Measurements from ENCODE around the gene RIC8B.

RIC8B gene

GRCh38 chr12:106854723-106855122 is 80.2 kb downstream of the RIC8B start:
- ATAC-seq (replicated peaks) (no peak), DNase-seq (no peak)
- H3K4me3 Mint-ChIP-seq = no peak overlapping the region
- peaks cover 4 to 10% of the 10 kb centered on the region in 2 donors for H3K36me3 Mint-ChIP-seq
- peaks cover 2 to 24% of the 10 kb centered on the region in 2 donors for H3K27me3 Mint-ChIP-seq
- H3K9me3 Mint-ChIP-seq = peaks cover 0 to 1% of the 10 kb centered on the region in 2 donors
- H3K27ac Mint-ChIP-seq = no peak overlapping the region
- H3K4me1 Mint-ChIP-seq = peaks cover 0 to 5% of the 10 kb centered on the region in 2 donors

DNA sequence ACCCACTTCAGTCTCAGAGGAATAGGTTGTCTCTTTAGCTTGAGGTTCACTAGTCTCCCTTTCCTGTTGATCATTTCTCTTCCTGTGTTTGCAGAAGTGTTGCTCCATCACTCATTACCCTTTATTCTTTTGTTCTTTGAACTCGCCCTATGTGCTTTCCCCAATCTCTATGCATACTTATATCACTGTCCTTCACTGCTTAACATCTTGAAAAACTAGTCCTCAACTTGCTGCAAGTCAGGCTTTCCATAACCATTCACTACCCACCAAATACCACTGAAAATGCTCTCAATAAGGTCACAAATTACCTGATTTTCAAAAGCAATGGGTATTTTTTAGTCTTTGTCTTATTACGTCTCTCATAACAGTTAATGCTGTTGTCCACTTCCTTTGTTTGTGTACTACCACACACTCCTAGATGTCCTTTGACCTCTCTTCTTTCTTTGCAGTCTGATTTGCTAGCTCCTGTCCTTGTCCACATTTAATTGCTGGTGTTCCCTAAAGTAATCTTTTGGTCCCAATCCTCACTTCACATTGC is 80.8 kb downstream of the RIC8B start:
- H3K4me1 Mint-ChIP-seq = peaks cover 0 to 5% of the 10 kb centered on the region in 2 donors
- no peak for ATAC-seq (replicated peaks)
- no peaks in the 10 kb centered on the region for H3K9me3 Mint-ChIP-seq
- H3K4me3 Mint-ChIP-seq = no peak overlapping the region
- H3K36me3 Mint-ChIP-seq = peaks cover 5 to 12% of the 10 kb centered on the region in 2 donors
- DNase-seq = no peak
- peaks cover 8 to 25% of the 10 kb centered on the region in 2 donors for H3K27me3 Mint-ChIP-seq
- H3K27ac Mint-ChIP-seq = no peak overlapping the region

- H3K4me1 Mint-ChIP-seq = no peaks in the 10 kb centered on the region
- H3K27ac Mint-ChIP-seq = no peak overlapping the region
- no peak for ATAC-seq (replicated peaks)
- DNase-seq = no peak
- no peak overlapping the region for H3K4me3 Mint-ChIP-seq
- H3K36me3 Mint-ChIP-seq = peaks cover 10 to 23% of the 10 kb centered on the region in 2 donors
- no peaks in the 10 kb centered on the region for H3K9me3 Mint-ChIP-seq
- peaks cover 24 to 61% of the 10 kb centered on the region in 2 donors for H3K27me3 Mint-ChIP-seq
These were observed 87.8 kb downstream of the RIC8B start for GRCh38 chr12:106861984-106862916.

- Mint-ChIP-seq H3K4me3 (no peak overlapping the region), H3K36me3 (peaks cover 10 to 23% of the 10 kb centered on the region in 2 donors), H3K27me3 (peaks cover 24 to 70% of the 10 kb centered on the region in 2 donors), H3K4me1 (no peaks in the 10 kb centered on the region), H3K27ac (no peak overlapping the region), H3K9me3 (no peaks in the 10 kb centered on the region)
- DNase-seq (no peak), ATAC-seq (replicated peaks) (no peak)
These were observed 88.7 kb downstream of the RIC8B start for GRCh38 chr12:106863189-106863588.

DNA sequence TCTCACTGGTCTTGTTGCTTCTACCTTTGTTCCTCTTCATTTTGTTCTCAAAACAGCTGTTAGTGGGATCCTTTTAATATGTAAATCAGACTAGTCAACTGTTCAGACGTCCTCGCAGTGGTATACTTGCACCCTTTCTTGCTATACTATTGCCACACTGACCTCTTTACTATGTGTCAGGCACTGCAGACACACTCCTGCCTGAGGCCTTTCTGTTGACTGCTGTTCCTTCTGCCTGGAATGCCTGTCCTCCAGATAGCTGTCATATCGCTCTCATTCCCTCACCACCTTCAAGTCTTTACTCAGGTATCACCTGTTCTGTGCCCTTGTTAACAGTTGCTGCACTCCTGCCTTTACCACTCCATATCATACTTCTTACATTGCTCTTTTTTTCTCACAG is 91.2 kb downstream of the RIC8B start:
- Mint-ChIP-seq H3K36me3 (peaks cover 4 to 15% of the 10 kb centered on the region in 2 donors), H3K9me3 (no peaks in the 10 kb centered on the region), H3K4me1 (no peaks in the 10 kb centered on the region), H3K4me3 (no peak overlapping the region), H3K27ac (no peak overlapping the region), H3K27me3 (peaks cover 23 to 63% of the 10 kb centered on the region in 2 donors)
- no peak for DNase-seq
- ATAC-seq (replicated peaks) = no peak

DNA sequence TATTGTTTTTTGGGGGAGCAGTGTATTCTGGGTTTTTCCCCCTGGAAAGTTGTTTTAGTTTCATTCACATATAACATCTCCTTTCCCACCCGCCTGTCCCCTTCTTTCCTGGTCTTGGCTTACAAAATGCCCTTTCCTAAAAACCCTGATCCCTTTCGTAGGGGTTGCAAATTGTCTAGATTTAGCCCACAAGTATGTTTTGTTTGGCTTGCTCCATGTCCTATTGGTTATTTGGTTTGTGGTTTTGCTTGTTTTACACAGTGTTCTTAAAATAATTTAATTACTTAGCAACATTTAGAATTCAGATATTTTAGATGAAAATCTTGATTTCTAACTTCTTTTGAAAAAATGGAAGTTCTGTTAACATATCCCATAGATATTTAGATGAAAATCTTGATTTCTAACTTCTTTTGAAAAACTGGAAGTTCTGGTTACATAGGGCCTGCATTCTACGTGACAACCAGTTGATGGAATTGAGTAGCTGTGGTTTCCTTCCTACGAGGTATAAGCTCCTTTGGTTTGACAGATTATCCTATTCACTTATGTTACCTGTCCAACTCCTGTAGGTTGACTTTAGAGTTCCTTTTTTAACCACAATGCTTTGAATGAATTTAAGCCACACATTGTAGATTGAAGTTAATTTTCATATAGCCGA is 92.1 kb downstream of the RIC8B start:
- no peak for ATAC-seq (replicated peaks)
- H3K27ac Mint-ChIP-seq = no peak overlapping the region
- no peaks in the 10 kb centered on the region for H3K9me3 Mint-ChIP-seq
- peaks cover 22 to 65% of the 10 kb centered on the region in 2 donors for H3K27me3 Mint-ChIP-seq
- no peak overlapping the region for H3K4me3 Mint-ChIP-seq
- no peak for DNase-seq
- H3K4me1 Mint-ChIP-seq = no peaks in the 10 kb centered on the region
- peaks cover 0 to 16% of the 10 kb centered on the region in 2 donors for H3K36me3 Mint-ChIP-seq

DNA sequence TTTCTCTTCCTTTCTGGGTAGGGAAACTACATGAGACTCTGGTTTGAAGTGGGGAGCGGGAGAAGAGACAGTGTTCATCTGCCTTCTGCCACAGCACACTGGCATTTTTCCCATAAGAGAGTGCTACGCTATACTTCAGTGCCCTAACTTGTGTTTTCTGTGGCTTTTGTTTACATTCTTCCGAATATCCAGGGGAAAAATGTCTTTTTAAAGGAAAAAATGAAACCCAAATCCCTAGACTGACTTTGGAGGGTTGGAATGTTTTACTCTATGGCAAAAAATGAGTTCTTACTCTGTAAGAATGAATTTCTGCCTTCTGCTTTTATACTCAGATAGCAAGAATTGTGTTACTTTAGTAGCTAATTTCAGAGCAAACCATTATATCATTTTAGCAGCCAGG is 93.2 kb downstream of the RIC8B start:
- ATAC-seq (replicated peaks) (no peak), DNase-seq (no peak)
- no peak overlapping the region for H3K4me3 Mint-ChIP-seq
- peaks cover 25 to 76% of the 10 kb centered on the region in 2 donors for H3K27me3 Mint-ChIP-seq
- no peaks in the 10 kb centered on the region for H3K9me3 Mint-ChIP-seq
- H3K4me1 Mint-ChIP-seq = no peaks in the 10 kb centered on the region
- no peak overlapping the region for H3K27ac Mint-ChIP-seq
- peaks cover 0 to 22% of the 10 kb centered on the region in 2 donors for H3K36me3 Mint-ChIP-seq

GRCh38 chr12:106868982-106869700 is 94.7 kb downstream of the RIC8B start:
- Mint-ChIP-seq H3K27me3 (peaks cover 28 to 82% of the 10 kb centered on the region in 2 donors), H3K36me3 (peaks cover 0 to 24% of the 10 kb centered on the region in 2 donors), H3K4me3 (no peak overlapping the region), H3K27ac (no peak overlapping the region), H3K4me1 (peaks cover 0 to 2% of the 10 kb centered on the region in 2 donors), H3K9me3 (no peaks in the 10 kb centered on the region)
- no peak for DNase-seq
- no peak for ATAC-seq (replicated peaks)

DNA sequence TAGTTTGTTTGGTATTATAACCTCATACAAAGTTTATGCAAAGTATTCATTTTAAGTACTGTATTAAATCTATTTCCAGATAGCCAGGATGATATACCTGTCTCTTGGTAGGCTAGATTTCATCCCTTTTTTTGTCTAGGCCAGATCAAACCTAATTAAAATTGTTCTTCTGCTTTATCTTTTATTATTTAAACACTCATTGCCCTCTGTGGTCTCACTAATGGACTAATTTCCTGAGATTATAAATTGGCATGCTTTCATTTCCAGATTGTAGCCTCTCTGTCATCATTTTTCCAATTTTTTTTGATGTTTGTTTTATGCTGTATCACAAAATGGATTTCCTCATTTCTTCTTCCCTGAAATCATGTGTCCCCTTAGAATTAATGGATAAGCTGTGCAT is 95.6 kb downstream of the RIC8B start:
- Mint-ChIP-seq H3K27me3 (peaks cover 30 to 75% of the 10 kb centered on the region in 2 donors), H3K27ac (no peak overlapping the region), H3K9me3 (no peaks in the 10 kb centered on the region), H3K4me1 (peaks cover 0 to 3% of the 10 kb centered on the region in 2 donors), H3K4me3 (no peak overlapping the region), H3K36me3 (peaks cover 0 to 24% of the 10 kb centered on the region in 2 donors)
- ATAC-seq (replicated peaks) (no peak), DNase-seq (no peak)

- Mint-ChIP-seq H3K4me1 (peaks cover 0 to 3% of the 10 kb centered on the region in 2 donors), H3K9me3 (no peaks in the 10 kb centered on the region), H3K27me3 (peaks cover 29 to 68% of the 10 kb centered on the region in 2 donors), H3K4me3 (no peak overlapping the region), H3K36me3 (peaks cover 0 to 18% of the 10 kb centered on the region in 2 donors), H3K27ac (no peak overlapping the region)
- ATAC-seq (replicated peaks) = no peak
- no peak for DNase-seq
These were observed 97.0 kb downstream of the RIC8B start for GRCh38 chr12:106871477-106871876.

DNA sequence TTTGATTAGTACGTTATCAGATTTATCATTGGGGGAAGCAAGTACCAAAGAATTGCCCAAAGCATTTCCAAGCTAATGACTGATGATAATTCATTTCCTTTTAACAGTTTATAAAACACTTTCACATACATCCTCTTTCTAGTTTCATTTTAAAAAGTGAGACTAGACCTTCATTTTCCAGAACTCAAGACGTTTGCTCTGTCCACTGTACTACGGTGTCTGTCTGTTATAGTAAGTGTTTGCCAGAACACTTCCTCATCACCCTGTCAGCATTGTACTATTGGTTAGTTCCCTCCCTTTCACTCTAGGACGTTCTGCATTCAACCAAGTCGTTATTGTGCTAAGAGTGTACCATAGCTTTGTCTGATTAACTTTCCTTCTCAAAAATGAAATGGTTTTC is 99.5 kb downstream of the RIC8B start:
- no peaks in the 10 kb centered on the region for H3K9me3 Mint-ChIP-seq
- H3K27me3 Mint-ChIP-seq = peaks cover 38 to 57% of the 10 kb centered on the region in 2 donors
- H3K4me3 Mint-ChIP-seq = no peak overlapping the region
- H3K4me1 Mint-ChIP-seq = peaks cover 0 to 3% of the 10 kb centered on the region in 2 donors
- H3K36me3 Mint-ChIP-seq = peaks cover 0 to 18% of the 10 kb centered on the region in 2 donors
- DNase-seq = no peak
- ATAC-seq (replicated peaks) = no peak
- no peak overlapping the region for H3K27ac Mint-ChIP-seq

DNA sequence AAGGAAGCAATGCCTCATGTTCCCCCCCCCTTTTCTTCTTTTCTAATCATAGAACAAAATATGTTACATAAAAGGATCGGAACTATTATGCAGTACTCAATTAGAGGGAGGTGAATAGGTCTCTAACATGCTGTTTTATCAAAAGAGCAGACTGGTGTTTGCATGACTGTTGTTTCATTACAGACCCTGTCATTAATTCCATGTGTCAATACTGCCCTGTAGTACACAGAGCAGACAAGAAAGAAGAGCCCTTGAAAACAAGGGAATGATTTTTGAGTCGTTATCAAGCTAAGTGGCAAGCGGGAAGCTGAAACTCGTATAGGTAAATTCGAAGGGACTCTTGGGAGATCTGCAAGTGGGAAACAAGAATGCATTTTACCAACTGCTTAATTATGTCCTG is 104.3 kb downstream of the RIC8B start:
- Mint-ChIP-seq H3K9me3 (no peaks in the 10 kb centered on the region), H3K4me3 (no peak overlapping the region), H3K4me1 (peaks cover 0 to 3% of the 10 kb centered on the region in 2 donors), H3K27ac (no peak overlapping the region), H3K27me3 (peaks cover 47 to 52% of the 10 kb centered on the region in 2 donors), H3K36me3 (peaks cover 8 to 12% of the 10 kb centered on the region in 2 donors)
- no peak for DNase-seq
- no peak for ATAC-seq (replicated peaks)

DNA sequence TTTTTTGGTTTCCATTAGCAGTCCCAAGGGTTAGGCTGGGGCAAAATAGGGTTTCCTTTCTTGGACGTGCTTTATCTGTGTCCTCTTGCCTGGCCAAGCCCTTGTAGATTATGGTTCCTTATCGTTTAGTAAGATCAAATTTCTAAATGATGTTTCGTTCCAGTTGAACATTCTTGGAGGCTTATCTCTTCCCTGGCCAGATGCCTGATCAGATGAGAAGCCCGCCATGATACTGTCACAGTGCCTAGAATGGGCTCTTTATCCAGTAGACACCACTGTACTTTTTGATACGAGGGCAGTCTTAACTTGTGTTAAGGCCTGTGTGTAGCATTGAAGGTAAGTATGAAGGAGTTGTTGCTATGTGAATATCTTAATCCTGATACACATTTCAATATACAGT is 105.1 kb downstream of the RIC8B start:
- H3K4me3 Mint-ChIP-seq = no peak overlapping the region
- DNase-seq (no peak), ATAC-seq (replicated peaks) (no peak)
- H3K9me3 Mint-ChIP-seq = no peaks in the 10 kb centered on the region
- peaks cover 50 to 58% of the 10 kb centered on the region in 2 donors for H3K27me3 Mint-ChIP-seq
- H3K4me1 Mint-ChIP-seq = no peaks in the 10 kb centered on the region
- no peak overlapping the region for H3K27ac Mint-ChIP-seq
- H3K36me3 Mint-ChIP-seq = peaks cover 15 to 19% of the 10 kb centered on the region in 2 donors

GRCh38 chr12:106883426-106883825 is 108.9 kb downstream of the RIC8B start:
- peaks cover 20 to 28% of the 10 kb centered on the region in 2 donors for H3K36me3 Mint-ChIP-seq
- no peak for DNase-seq
- H3K4me1 Mint-ChIP-seq = no peaks in the 10 kb centered on the region

More at GRCh38 chr12:106883426-106883825, 108.9 kb downstream of the RIC8B start:
- Mint-ChIP-seq H3K27ac (no peak overlapping the region), H3K9me3 (no peaks in the 10 kb centered on the region), H3K27me3 (peaks cover 42 to 71% of the 10 kb centered on the region in 2 donors), H3K4me3 (no peak overlapping the region)
- no peak for ATAC-seq (replicated peaks)

Data from stimulated activated naive B cell treated with anti-CD40 and anti-IgM and Interleukin-4, amounts not matched to agents 10 μg/mL and 1 μg/mL and 100 μg/mL, for 72 hours (primary cell).